Stimulated activated CD8-positive, alpha-beta memory T cell treated with anti-CD3 and anti-CD28 coated beads, Interleukin-2, amount 100 ng/mL, for 48 hours (primary cell): Measurements from ENCODE around the gene HDAC7.

Experiments used
- DNase-seq, 2 donors: peaks; one replicate each; pipeline ENCODE4 v3.0.0-alpha.2; 2020; ENCODE audit warnings: low read depth in 2 of 2

HDAC7 gene

GRCh38 chr12:47779943-47780504, 39.7 kb downstream of the HDAC7 start:
- DNase-seq, result no peak

DNA sequence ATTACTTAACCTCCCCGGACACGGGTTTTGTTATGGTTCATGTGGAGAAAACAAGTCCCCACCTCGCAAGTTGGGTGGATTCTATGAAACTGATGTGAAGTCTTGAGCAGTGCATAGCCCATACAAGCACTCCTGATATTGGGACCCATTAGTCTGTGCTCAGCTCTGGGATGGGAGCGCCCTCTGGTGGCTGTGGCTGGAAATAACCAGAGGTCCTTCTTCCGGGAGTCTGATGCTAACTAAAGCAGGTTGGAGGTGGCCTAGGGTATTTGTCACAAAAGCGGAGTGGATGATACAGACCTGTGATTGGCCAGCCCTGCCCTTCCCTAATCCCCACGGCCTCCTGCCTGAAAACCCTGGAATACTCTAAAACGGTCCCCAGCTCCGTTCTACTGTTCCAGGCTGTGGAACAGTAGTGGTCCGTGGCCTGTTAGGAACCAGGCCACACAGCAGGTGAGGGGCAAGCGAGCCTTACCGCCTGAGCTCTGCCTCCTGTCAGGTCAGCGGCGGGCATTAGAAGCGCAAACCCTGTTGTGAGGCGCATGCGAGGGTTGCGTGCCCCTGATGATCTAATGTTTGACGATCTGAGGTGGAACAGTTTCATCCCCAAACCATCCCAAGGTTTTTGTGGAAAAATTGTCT, 40.3 kb downstream of the HDAC7 start:
- peak; percentile 84 to 90 for DNase-seq

DNA sequence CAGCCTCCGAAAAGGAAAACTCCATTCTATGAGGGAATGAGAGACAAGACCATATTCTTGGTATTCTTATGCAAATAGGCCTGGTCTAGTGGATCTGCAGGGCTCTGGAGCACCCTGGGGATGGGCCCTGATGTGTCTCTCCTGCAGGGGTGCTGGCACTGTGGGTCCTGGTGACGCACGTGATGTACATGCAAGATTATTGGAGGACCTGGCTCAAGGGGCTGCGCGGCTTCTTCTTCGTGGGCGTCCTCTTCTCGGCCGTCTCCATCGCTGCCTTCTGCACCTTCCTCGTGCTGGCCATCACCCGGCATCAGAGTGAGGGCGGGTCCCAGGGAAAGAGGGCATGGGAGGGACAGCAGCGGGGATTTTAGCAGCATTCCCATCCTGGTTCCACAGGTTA, 40.8 kb downstream of the HDAC7 start:
- no peak for DNase-seq

DNA sequence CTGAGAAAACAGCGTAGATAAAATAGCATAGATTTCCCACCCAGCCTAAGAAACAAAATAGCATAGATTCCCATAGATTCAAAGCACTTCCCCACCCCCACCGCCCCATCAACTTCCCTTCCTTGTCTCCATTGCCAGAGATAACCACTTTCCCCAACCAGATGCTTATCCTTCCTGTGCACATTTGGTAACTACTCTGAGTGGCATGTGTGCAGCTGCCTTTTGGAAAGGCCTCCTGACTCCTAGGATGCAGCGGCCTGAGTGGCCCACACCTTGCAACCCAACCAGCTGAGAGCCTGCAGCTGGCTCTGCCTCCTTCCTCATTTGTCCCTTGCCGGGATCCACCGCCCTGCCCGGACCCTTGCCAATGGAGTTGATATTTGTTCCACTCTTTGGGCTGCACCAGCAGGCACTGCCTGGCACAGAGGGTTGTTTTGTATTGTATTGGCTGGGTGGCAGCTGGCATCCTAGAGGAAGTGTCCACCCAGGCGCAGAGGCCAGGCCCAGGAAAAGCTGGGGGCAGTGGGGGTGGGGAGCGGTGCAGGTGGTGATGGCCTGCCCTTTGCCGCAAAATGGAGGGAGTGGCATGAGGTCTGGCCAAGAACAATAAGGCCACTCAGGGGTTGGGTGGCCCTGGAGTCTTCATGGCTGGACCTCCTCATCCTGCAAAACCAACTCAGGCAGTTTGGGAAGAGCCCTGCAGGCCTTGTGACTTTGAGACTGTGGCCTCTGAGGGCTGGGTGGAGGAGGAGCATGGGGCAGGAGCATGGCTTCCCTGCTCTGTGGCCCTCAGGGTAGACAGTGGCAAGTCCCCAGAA, 41.8 kb downstream of the HDAC7 start:
- DNase-seq, result no peak

DNA sequence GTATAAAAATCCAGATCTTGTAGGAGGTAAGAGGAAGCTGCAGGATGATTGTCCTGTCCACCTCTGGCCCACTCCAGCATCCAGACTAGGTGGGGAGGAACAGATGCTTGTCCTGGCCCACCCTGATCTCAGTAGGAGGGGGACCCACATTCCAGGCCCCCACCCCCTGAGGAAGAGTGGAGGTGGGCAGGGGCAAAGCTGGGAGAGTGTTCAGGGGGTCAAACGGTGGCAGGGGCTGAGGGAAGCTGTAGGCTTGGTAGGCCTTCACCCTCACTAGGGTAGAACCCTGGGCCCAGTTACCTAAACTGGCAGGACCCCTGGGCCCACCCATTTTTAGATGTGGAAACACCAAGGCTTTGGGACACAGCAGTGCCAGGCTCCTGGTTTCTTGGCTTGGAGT, 42.6 kb downstream of the HDAC7 start:
- no peak for DNase-seq

DNA sequence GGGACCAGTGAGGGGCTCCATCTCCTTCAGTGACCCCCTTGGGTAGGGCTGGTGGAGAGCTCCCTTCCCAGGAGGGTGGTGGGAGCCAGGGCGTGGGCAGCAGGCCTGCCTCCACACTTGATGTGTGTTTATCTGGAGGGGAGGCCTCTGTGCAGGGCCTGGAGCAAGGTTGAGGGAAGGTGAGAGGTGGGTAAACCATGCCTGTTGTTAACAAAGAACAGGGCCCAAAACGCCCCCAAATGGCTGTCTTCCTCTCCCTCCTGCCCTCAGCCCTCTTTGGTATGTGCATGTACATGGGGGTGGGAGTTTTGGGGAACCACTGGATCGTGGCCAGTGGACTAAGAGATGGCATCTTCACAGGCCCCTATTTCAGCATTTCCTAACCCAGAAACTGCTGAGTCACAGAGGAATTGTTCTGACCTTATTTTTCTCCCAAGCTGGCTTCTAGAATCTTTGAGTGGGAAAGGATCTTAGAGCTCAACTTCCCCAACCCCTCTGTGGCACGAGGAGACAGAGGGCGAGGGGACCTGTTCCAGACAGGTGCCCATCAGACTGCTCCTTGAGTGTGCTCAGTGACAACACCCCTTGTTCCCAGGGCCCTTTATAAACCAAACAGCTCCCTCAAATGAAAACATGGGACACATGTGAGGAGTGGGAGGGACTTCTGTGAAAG, 43.1 kb downstream of the HDAC7 start:
- DNase-seq, result no peak

DNA sequence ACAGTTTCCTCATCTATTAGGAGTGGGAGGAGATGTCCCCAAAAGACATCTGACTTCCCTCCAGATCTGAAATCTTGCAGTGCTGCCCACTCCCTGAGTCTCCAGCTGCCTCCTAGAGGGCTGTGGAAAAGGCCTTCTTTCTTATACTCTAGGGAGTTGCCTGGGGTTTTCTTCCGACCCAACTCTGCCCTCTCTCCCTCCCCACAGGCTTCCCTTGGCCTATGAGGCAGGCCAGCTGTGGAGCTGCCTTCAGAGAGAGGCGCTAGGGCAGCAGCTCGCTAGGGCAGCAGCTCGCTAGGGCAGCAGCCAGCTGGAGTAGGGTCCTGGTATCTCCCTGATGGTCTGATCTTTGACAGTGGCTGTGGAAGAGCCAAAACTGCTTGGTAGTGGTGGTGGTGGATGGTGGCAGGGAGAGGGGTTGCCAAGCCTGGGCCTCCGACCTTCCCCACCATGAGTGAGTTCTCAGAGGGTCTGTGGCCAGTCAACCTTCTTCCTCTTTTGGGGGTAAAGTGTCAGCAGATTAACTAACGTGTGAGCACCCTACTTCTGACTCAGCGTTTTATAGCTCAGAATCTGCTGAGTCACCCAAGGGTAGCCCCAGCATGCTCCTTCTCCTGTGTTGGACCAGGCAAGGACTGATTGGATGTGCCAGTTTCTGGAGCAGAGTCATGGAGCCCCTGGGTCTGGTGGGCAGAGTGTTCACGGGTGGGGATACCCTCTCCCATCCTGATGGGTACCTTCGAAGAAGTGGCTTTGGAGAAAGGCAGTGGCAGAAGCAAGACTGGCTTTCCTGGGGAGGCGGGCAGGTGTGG, 44.4 kb downstream of the HDAC7 start:
- DNase-seq, result no peak

DNA sequence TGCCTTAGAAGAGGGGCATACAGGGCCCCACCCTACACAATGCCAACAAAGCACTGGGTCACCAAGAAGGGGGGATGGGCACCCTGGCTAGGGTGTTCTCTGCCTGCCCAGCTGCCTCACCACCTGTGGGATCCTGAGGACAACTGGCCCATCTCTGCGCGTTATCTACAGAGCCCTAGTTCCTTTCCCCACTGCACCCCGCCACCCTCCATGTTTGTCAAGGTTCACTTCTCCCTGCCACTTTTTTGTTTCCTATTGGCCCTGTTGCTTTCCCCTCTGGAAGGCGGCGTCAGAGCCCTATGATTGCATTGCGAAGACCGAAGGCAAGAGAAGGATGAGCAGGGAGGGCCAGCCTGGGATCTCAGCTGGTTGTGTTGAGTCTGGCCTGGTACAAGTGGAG, 45.0 kb downstream of the HDAC7 start:
- no peak for DNase-seq

GRCh38 chr12:47773858-47774580, 45.7 kb downstream of the HDAC7 start:
- no peak for DNase-seq

- DNase-seq, result peak; percentile 51 to 57
These were observed 46.4 kb downstream of the HDAC7 start, which contains the start of gene SLC48A1 for GRCh38 chr12:47773062-47773857. TSS of gene SLC48A1 (plus strand) at chr12:47773238. CDS start at chr12:47773305, 67 bp downstream.

DNA sequence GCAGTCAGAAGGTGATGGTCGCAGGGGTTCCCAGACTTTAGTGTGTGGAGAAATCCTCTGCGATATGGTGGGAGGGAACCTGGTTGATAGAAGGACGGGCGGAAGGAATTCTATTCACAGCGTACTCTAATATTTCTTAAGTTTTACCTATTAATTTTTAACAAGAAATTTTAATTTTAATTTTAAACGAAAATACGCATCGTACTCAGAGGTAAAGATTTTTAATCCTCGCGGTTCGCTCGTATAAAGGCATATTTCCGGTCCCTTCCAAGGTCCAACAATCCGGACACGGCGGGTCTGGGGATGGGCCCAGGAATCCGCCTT, 47.0 kb downstream of the HDAC7 start:
- no peak for DNase-seq

- DNase-seq, result no peak
These were observed 47.5 kb downstream of the HDAC7 start for GRCh38 chr12:47772094-47772660.

DNA sequence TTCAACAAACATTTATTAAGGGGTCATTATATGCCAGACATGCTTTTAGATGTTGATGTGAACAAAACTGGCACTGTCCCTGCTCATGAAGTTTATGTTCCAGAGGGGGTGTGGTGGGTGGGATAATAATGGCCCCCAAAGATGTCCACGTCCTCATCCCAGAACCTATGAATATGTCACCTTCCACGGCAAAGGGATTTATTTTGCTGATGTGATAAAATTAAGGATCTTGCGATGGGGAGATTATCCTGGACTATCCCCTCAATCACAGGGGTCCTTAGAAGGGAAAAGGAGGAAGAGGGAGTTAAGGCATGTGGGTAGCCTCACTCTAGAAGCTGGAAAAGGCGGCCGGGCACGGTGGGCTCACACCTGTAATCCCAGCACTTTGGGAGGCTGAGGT, 48.4 kb downstream of the HDAC7 start:
- DNase-seq, result no peak

DNA sequence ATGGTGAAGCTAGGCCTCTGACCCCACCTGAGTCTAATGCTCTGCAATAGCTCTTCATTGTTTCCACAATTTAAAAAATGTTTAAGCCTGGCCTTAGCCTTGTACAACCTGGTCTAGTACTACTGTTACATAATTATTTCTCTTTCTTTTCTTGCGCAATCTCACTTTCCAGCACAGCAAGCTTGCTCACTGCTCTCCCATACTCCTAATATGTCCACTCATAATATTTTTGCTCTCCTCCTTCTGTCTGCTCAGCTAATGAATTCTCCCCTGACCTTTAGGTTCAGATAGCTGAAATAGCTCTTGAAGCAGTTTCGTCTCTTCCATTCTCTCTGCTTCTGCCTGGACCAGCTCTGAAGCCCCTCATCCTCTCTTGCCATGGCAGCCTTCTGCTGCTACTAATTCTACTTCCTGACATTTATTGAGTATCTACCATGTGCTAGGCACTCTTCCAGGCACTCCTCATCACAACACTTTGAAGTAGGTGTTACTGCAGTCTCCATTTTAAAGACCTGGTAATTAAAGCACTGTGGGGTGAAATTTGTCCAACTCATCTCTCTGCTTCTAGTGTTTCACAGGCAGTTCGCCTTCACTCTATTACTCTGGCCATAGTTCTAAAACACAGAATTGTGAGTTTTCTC, 49.5 kb downstream of the HDAC7 start:
- DNase-seq, result no peak

DNA sequence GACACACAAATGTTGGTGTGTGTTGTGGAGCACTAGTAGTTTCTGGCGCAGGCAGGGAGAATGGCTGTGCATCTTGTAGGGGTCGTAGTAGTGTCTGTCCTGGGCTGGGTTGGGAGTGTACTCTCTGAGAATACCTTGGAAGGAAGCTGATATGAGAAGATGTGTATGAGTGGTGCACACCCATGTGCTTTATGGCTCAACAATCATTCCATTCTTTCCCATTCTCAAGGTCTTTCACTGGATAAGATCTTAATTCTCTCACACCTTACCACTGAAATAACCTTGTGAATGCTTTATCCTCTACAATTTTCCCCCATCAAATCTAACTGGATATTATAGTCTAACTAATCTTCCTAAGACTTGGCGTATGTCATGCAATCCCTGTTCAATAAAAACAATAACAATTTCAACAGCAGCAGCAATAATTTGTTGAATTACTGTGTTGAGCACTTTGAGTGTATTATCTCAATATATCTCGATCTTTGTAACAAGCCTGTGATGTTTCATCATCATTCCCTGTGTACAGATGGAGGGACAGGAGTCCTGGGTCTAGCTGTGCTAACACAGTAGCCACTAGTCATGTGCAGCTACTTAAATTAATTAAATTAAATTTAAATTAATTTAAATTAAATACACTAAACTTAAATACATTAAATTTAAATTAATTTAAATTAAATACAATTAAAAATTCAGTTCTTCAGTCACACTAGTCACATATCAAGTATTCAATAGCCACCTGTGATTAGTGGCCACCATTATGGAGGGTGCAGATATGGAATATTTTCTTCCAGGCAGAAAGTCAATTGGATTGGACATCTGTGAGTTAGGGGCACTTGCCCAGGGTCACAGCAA, 50.2 kb downstream of the HDAC7 start:
- DNase-seq, result no peak

GRCh38 chr12:47768323-47768811, 51.3 kb downstream of the HDAC7 start:
- DNase-seq, result no peak

DNA sequence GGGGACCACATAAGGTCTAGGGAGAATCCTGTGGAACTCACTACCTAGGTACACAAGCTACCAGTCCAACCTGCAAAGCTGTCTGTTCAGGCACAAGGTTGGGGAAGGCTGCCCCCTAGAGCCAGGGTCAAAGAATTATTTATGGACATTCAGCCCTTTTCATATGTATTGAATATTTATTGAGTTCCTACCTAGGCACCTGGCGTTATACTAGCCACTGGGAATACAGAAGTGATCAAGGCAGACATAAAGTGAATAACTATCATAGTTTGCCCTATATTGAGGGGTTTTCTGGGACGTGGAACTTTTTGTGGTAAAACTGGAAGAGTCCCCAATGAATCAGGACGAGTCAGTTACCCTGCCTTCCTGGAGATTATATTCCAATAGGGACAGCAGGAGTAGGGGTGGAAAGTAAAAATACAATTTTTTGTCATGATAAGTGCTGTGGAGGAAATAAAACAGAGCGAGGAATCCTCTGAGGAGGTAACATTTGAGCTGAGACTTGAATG, 52.4 kb downstream of the HDAC7 start:
- DNase-seq, result peak; percentile 56 to 62
